GM19240 (cell line): ENCODE measurements around the gene CD22.
"Not testable (repeated sequence)": the region's sequence is repeated elsewhere in the genome, so short reads cannot be mapped to it uniquely, and the experiment has no call there.

Source experiments
- DNase-seq: peaks from one replicate; pipeline ENCODE4 v3.0.0; 2011; ENCODE audit warnings: low spot score; ENCODE audit not compliant: insufficient read length

CD22 gene

DNA sequence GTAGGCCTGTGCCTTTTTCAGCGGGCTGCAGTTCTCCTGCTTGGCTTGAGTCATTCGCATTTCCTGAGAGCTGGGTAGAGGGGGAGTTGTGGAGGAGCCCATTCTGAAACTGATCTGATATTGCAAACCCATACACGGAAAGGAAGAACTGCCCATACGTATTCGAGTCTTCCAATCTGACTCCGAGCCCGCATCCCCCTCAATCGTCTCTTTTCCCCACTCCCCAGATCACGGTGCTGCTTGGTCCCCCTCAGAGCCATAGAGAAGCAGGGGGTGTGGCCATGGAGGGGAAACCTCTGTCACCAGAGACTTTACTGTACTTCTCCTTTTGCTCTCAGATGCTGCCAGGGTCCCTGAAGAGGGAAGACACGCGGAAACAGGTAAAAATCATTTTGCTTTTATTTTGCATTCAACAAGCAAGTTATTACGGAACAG, at the start of gene CD22:
Gene CD22, plus strand, starts transcription at position 337 of the 435 bp plus-strand sequence. CDS start 2,854 bp downstream, outside the sequence.
- DNase-seq: no peak

- DNase-seq: no peak
These were observed 49.6 kb upstream of the CD22 start for GRCh38 chr19:35279374-35279773.

DNA sequence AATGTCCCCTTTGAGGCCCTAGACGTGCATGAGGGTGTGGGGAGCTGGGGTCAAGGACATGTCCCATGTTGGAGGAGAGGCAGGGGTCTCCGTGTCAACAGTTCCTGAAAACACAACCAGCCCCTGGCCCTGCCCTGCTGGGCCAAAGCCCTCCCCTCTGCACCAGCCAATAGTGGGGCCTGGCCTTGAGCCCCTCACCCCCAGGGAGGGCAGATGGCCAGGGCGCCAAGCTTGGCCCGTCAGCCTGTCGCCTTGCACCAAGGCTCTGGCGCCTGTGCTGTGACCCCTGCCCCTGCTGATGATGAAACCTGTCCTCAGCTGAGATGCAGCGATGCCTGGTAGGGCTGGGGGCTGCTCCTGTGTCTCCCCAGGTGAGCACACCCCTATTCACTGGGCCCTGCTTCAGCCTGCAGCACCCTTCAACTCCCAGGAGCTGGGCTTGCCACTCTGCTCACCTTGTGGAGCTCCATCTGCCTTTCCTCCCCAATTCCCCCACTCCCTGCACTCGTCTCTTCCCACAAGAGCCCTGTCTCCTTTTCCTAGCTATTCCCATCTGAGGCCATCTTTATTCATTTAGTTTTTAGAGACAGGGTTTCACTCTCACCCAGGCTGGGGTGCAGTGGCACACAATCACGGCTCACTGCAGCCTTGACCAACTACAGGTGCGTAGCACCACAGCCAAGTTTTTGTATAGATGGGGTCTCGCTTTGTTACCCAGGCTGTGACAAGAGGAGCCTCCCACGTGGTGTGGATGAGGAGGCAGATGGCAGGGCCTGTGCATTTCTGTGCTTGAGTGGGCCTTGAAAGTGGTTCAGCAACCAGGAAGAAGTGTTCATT, 48.8 kb upstream of the CD22 start:
- DNase-seq: no peak

DNA sequence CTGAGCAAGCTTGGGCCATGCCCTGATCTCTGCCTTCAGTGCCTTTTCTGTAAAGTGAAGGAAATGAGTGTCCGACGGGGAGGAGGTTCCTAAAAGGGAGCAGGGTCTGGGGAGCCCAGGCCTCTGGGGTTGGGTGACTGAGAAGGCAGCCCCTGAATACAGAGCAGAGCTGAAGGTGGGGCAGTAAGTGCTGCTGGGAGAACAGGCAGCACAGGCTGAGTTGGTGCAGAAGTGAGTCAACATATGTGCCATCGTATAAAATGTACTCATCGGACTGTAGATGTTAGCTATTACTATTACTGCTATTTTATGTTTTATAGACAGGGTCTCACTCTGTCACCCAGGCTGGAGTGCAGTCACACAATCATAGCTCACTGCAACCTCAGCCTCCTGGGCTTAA, 47.7 kb upstream of the CD22 start:
- no peak for DNase-seq

GRCh38 chr19:35284153-35285094, 44.6 kb upstream of the CD22 start:
- DNase-seq: no peak

DNA sequence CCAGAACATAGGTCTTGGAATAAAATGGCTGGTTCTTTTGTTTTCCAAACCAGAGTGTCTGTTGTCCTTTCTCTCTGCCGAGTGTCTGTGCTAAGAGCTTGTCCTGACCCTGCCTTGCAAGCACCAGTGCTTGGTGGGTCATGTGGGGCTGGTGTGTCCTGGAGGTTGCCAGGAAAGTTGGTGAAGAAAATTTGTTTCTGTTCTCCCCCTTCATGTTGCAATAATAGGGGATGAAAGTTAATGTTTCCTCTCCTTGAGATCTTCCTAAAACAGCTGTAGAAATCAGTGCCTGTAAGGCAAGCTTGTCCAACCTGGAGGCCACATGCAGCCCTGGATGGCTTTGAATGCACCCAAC, 43.9 kb upstream of the CD22 start:
- no peak for DNase-seq

DNA sequence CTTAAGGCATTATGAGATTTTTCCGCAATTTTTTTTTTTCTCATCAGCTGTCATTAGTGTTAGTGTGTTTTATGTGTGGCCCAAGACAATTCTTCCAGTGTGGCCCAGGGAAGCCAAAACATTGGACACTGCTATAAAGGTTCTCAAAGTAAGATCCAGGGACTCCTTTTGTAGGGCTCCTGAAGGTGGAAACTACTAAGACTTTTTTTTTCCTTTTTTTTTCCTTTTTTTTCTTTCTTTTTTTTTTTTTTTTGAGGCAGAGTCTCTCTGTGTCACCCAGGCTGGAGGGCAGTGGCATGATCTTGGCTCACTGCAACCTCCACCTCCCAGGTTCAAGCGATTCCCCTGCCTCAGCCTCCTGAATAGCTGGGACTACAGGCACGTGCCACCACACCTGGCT, 43.5 kb upstream of the CD22 start:
- DNase-seq: not testable (repeated sequence)

- not testable (repeated sequence) for DNase-seq
These were observed 42.9 kb upstream of the CD22 start for GRCh38 chr19:35286101-35286500.

GRCh38 chr19:35287713-35288112, 41.3 kb upstream of the CD22 start:
- DNase-seq: no peak

- DNase-seq: no peak
These were observed 40.7 kb upstream of the CD22 start for GRCh38 chr19:35288331-35288730.

DNA sequence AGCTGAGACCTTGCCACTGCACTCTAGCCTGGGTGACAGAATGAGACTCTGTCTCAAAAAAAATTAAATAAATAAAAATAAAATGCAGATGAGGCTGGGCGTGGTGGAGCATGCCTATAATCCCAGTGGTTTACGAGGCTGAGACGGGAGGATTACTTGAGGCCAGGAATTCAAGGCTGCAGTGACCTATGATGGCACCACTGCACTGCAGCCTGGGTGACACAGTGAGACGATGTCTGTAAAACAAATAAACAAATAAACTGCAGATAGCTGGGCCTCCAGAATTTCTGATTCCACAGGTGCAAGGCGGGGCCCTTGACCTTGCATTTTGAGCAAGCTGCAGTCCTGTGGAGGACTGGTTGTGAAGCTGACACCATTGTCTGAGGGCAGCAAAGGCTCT, 40.1 kb upstream of the CD22 start:
- no peak for DNase-seq

DNA sequence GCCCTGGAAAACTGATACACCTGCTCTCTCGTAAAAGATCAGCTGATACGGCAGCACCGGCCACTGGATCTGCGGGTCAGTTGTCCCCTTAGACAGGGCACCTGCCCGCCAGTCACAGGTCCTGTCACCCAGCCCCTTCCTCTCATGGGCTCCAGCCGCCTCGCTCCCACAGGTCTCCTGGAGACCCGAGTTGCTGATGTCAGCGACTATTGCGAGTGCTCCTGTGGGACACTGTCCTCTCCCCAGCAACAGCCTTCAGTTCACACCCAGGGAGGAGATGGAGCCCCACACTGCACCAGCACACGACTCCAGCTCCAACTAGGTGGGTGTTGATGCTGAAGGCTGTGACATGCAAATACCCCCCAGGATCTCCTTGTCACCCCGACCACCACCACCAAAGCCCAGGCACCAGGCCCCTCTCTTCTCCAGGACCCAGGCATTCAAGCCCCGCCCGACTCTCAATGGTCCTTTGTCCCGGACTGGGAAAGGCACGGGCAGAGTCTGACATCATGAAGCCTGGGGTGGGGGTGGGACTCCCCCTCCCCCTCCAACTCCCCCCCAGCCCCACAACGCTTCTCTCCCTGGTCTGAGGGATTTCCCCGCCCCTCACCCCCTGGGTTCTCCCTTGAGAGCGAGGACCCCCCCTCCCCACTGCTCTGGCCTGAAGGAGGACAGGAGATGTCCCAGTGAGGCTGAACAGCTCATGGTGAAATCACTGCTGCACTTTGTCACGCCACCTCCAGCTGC, 38.4 kb upstream of the CD22 start:
- no peak for DNase-seq

DNA sequence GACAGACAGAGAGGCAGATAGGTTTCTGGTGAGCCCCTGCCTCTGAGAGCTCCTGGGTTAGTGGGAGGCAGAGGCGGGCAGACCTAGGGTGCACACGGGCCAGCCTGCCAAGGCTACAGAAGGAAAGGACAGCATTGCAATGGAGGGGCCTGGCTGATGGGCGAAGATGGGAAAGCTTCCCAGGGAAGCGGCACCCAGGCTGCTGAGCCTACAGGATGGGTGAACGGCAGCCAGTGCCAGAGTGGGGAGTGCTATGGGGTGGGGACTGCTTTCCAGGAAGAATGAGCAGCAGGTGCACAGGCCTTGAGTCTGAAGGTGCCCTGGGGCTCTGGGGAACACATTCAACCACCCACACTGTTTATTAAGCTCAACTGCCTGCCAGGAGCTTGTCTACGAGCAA, 37.7 kb upstream of the CD22 start:
- DNase-seq: no peak

DNA sequence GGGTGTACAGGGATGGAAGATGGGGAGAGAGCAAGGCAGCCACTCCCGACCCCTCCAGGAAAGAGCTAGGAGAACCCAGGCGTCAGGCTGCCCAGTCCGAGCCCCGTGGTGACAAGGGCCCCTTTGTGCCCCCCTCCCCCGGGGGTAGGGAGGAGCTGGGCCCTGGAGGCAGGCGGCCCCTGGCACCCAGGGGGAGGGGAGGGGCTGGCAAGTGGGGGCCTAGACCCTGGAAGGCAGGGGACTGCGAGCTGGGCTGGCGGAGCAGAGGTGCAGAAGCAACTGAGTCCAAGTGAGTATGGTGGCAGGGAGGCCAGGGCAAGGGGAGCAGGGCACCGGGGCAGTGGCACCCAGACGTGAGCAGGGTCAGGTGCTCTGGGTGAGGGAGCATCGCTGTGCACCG, 37.1 kb upstream of the CD22 start, which contains the start of gene MAG:
Gene MAG, plus strand, starts transcription at position 246 of the 400 bp plus-strand sequence. CDS start 3,248 bp downstream, outside the sequence.
- DNase-seq: no peak

GRCh38 chr19:35292421-35293362, 36.3 kb upstream of the CD22 start:
- no peak for DNase-seq

DNA sequence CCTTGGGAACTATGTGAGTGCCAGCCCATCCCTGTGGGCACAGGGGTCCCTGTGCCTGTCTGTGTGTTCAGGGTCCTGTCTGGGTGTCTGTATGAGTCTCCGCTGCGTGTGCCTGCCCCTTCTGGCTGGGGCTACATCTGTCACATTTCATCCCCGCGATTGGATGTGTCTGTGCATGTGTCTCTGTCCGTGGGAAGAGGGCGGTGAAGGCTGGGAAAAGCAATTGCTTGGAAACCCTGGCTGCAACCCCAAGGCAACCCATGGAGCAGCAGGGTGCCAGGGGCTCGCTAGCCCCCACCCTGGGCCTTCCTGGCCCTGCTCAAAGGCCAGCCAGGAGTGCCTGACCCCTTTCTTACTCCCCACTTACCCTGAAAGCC, 35.6 kb upstream of the CD22 start:
- no peak for DNase-seq

GRCh38 chr19:35293808-35294207, 35.2 kb upstream of the CD22 start:
- DNase-seq: no peak

DNA sequence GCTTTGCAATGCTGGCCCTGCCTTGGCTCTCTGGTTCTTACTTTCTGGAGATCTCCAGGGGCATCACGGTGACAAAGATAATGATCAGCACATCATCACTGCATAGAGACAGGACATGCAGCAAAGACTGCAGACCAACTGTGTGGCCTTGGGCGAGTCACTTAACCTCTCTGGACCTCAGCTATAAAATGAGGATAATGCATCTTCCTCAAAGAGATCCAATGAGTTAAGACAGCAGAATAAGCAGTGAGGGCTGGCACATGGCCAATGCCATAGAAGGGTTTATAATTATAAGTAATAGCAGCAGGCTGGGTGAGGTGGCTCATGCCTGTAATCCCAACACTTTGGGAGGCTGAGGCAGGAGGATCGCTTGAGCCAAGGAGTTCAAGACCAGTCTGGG, 34.7 kb upstream of the CD22 start:
- no peak for DNase-seq

GRCh38 chr19:35294859-35295791, 33.9 kb upstream of the CD22 start:
- DNase-seq: no peak
